CD4-positive, alpha-beta T cell (primary cell): ENCODE measurements around the gene CACHD1. TPM values are rescaled to one million over a fixed set of nuclear protein-coding genes. Genes with fewer than 3 reads are reported as not detected.

ENCODE experiments used
- ATAC-seq: fragments of 200-7000 bp; cut with Tn5 transposase; one replicate; pipeline ENCODE4 v1.10.0; 2022; ENCODE audit warnings: mild to moderate bottlenecking; ENCODE audit not compliant: poor library complexity
- CTCF ChIA-PET: fragments of 350-600 bp; sonication (Branson Sonifier 250); formaldehyde crosslinking; loops from one replicate; lab custom pipeline; 2021; ENCODE audit warnings: antibody characterized with exemption, inconsistent platforms; lab: Charles Lee
- POLR2A ChIA-PET: fragments of 350-600 bp; sonication (Branson Sonifier 250); formaldehyde crosslinking; loops from one replicate; lab custom pipeline; 2021; ENCODE audit warnings: antibody characterized with exemption, inconsistent platforms; lab: Charles Lee
- DNase-seq, 14 experiments: peaks; one replicate each; pipeline ENCODE4 v3.0.0-alpha.2; 2013 to 2020; ENCODE audit warnings: mixed read lengths in 2 of 14
- H3K27ac ChIP-seq, 2 donors: one replicate each; pipeline versions ENCODE4 v1.5.1 to v1.7.0; 2013; ENCODE audit warnings: low read length in 2 of 2, low read depth in 1 of 2, mild to moderate bottlenecking in 1 of 2
- H3K27me3 ChIP-seq, 2 experiments: 1 replicate in 1 of 2; 2 replicates in 1 of 2; pipeline versions ENCODE4 v1.6.1 to v1.7.0; 2013; ENCODE audit warnings: low read length in 2 of 2, control low read depth in 1 of 2, mild to moderate bottlenecking in 1 of 2, moderate library complexity in 1 of 2; ENCODE audit not compliant: insufficient read depth in 2 of 2, control insufficient read depth in 1 of 2
- H3K36me3 ChIP-seq: one replicate; pipeline ENCODE4 v1.6.1; 2013; ENCODE audit warnings: low read length, control low read depth; ENCODE audit not compliant: insufficient read depth
- H3K4me1 ChIP-seq: one replicate; pipeline ENCODE4 v1.6.1; 2013; ENCODE audit warnings: low read length, control low read depth; ENCODE audit not compliant: insufficient read depth
- H3K4me3 ChIP-seq: one replicate; pipeline ENCODE4 v1.5.1; 2013; ENCODE audit warnings: mild to moderate bottlenecking, low read length, moderate library complexity
- H3K9me3 ChIP-seq, 2 experiments: 1 replicate in 1 of 2; 2 replicates in 1 of 2; pipeline versions ENCODE4 v1.6.1 to v1.7.0; 2013; ENCODE audit warnings: low read length in 2 of 2, mild to moderate bottlenecking in 2 of 2, control low read depth in 1 of 2, moderate library complexity in 1 of 2; ENCODE audit not compliant: control insufficient read depth in 1 of 2, insufficient read depth in 1 of 2
- H3K27ac Mint-ChIP-seq: one replicate; pipeline ENCODE4 v1.8.0; 2020; ENCODE audit warnings: mixed read lengths
- H3K27me3 Mint-ChIP-seq: one replicate; pipeline ENCODE4 v1.8.0; 2021; ENCODE audit warnings: mixed read lengths
- H3K36me3 Mint-ChIP-seq: one replicate; pipeline ENCODE4 v1.8.0; 2021; ENCODE audit warnings: low read depth, mixed read lengths
- H3K4me1 Mint-ChIP-seq: one replicate; pipeline ENCODE4 v1.8.0; 2021; ENCODE audit warnings: low read depth, mixed read lengths
- H3K4me3 Mint-ChIP-seq: one replicate; pipeline ENCODE4 v1.8.0; 2020; ENCODE audit warnings: mild to moderate bottlenecking, mixed read lengths
- H3K9me3 Mint-ChIP-seq: one replicate; pipeline ENCODE4 v1.8.0; 2020; ENCODE audit warnings: mixed read lengths
- intact Hi-C, 2 experiments: fragments of 100-400 bp; cut with DNase I in 1 of 2; cut with micrococcal nuclease in 1 of 2; formaldehyde crosslinking; loops; one replicate each; pipeline versions ENCODE4 v1.15.1 to v1.9.0; 2023 to 2025; cut with DNase I, micrococcal nuclease
- total RNA-seq, 174 experiments: library from RNA in 2 of 174; stranded (reverse) in 2 of 174; gene quantifications; one replicate each; pipeline ENCODE4 v1.2.3 and lab custom pipeline; 2021 to 2026
- TF ChIP-seq, protein P1 (sequence below): fragments of 200-600 bp; IDR thresholded peaks from one replicate; pipeline ENCODE4 v1.8.0; 2022; ENCODE audit warnings: antibody characterized with exemption, mild to moderate bottlenecking

Gene CACHD1
- total RNA-seq, 2 experiments from 2014 or later, result 6.2 to 7.1 TPM

DNA sequence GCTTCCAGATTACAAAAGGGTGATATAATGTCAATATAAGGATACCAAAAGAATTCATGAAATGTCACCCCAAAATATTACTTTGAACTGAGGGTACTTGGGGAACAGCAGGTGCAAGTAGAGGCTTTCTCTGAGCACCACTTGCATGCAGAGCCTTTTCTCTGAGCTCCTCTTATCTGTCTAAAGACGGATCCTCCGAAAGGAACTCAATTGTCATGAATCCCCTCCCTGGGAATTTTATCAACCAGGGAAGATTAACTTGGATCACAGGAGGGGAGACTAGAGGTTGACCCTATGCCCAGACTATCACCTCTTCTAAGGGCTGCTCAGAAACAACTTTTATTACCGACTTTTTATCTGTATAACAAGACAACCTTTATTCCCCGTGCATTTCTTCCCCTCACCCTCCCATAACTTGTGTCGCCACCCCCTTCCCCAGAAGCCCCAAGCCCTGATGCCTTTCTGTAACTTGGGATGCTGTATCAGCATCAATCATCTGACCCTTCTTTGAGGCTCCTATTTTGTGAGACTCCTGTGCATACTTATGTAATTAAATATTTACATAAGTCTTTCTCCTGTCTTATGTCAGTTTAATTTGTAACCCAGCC lies 94.1 kb downstream of the CACHD1 start:
- peaks cover 5% of the 10 kb centered on the region for H3K9me3 Mint-ChIP-seq
- POLR2A ChIA-PET, result no interaction called here
- TF ChIP-seq, protein P1, sequence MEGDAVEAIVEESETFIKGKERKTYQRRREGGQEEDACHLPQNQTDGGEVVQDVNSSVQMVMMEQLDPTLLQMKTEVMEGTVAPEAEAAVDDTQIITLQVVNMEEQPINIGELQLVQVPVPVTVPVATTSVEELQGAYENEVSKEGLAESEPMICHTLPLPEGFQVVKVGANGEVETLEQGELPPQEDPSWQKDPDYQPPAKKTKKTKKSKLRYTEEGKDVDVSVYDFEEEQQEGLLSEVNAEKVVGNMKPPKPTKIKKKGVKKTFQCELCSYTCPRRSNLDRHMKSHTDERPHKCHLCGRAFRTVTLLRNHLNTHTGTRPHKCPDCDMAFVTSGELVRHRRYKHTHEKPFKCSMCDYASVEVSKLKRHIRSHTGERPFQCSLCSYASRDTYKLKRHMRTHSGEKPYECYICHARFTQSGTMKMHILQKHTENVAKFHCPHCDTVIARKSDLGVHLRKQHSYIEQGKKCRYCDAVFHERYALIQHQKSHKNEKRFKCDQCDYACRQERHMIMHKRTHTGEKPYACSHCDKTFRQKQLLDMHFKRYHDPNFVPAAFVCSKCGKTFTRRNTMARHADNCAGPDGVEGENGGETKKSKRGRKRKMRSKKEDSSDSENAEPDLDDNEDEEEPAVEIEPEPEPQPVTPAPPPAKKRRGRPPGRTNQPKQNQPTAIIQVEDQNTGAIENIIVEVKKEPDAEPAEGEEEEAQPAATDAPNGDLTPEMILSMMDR, result no peak
- H3K4me3 ChIP-seq, result no peak overlapping the region
- H3K27ac Mint-ChIP-seq, result no peak overlapping the region
- H3K36me3 ChIP-seq, result no peaks in the 10 kb centered on the region
- intact Hi-C loops, result no loop called here
- H3K27me3 ChIP-seq, result peaks cover 0 to 2% of the 10 kb centered on the region in 2 experiments
- H3K4me3 Mint-ChIP-seq, result no peak overlapping the region
- ATAC-seq, result no peak
- DNase-seq, result no peak
- no peaks in the 10 kb centered on the region for H3K4me1 ChIP-seq
- no peak overlapping the region for H3K27ac ChIP-seq
- peaks cover 16% of the 10 kb centered on the region for H3K36me3 Mint-ChIP-seq
- no peaks in the 10 kb centered on the region for H3K4me1 Mint-ChIP-seq
- CTCF ChIA-PET, result no interaction called here
- no peaks in the 10 kb centered on the region for H3K9me3 ChIP-seq
- H3K27me3 Mint-ChIP-seq, result no peaks in the 10 kb centered on the region

DNA sequence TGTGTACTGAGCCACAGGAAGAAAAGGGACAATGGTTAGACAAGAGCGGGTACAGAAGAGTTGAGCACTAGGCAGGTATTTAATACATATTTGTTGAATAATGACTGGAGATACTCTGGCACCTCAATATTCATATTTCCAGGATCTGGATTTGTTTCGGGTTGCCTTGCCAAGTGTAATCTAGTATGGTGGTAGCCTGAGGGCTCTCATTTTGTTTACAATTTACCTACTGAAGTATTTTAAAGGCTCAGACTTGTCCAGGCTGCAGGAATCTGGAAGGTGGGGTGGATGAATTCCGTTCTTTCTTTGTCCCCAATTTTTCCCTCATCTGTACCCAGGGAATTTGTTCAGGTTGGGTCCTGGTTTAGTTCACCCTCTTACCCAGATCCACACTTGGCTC lies 95.0 kb downstream of the CACHD1 start:
- H3K27ac ChIP-seq, result no peak overlapping the region
- intact Hi-C loops, result no loop called here
- no peaks in the 10 kb centered on the region for H3K36me3 ChIP-seq
- Mint-ChIP-seq H3K27me3 (no peaks in the 10 kb centered on the region), H3K9me3 (peaks cover 5% of the 10 kb centered on the region), H3K4me1 (no peaks in the 10 kb centered on the region), H3K36me3 (peaks cover 7% of the 10 kb centered on the region), H3K4me3 (no peak overlapping the region), H3K27ac (no peak overlapping the region)
- TF ChIP-seq, protein P1, result no peak
- DNase-seq, result no peak
- peaks cover 0 to 2% of the 10 kb centered on the region in 2 experiments for H3K27me3 ChIP-seq
- no peak overlapping the region for H3K4me3 ChIP-seq
- POLR2A ChIA-PET, result no interaction called here
- H3K4me1 ChIP-seq, result no peaks in the 10 kb centered on the region
- no peak for ATAC-seq
- CTCF ChIA-PET, result no interaction called here
- no peaks in the 10 kb centered on the region for H3K9me3 ChIP-seq

DNA sequence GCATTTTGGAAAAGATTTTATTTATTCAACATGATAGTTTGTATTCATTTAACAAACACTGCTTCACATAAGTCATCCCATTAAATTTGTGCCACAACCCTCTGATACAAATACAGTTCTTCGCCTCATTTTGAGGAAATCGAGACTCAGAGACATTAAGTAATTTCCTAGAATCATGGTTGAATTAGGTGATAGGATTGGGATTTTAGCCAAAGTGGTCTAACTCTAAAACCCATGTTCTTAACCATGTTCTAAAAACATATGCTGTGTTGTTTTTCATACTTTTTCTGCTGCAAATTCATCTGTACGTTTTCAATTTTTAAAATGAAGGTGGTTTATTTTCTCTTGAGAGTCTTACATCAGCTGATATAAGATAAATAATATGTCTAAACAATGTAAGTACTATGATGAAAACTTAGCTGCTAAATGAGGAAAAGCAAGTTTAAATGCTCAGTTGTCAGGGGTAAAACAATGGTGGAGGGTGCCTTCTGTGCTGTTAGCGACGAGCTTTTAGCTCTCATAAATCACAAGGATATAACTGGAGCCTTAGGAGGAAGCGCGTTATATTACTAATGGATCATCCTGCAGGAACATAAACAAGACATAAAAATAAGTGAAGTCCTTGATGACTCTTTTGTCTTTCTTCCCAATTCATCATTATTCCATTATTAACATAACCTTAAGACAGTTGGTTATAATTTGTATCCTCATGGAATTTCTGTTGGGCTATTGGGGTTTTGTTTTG lies 97.7 kb downstream of the CACHD1 start:
- ATAC-seq (no peak), DNase-seq (no peak)
- TF ChIP-seq, protein P1, result no peak
- intact Hi-C loops, result no loop called here
- no peak overlapping the region for H3K27ac ChIP-seq
- H3K27me3 Mint-ChIP-seq, result no peaks in the 10 kb centered on the region
- peaks cover 2% of the 10 kb centered on the region for H3K9me3 Mint-ChIP-seq
- peaks cover 0 to 2% of the 10 kb centered on the region in 2 experiments for H3K27me3 ChIP-seq
- H3K4me3 Mint-ChIP-seq, result no peak overlapping the region
- no peaks in the 10 kb centered on the region for H3K9me3 ChIP-seq
- no peak overlapping the region for H3K27ac Mint-ChIP-seq
- CTCF ChIA-PET, result interaction anchor here (0.7 to 1.3 kb wide), 2 partner anchors 14 to 18 kb away, joined by 3 to 5 read pairs; no protein-coding TSS in a partner anchor
- no peaks in the 10 kb centered on the region for H3K4me1 ChIP-seq
- no peaks in the 10 kb centered on the region for H3K36me3 Mint-ChIP-seq
- H3K4me1 Mint-ChIP-seq, result no peaks in the 10 kb centered on the region
- H3K36me3 ChIP-seq, result no peaks in the 10 kb centered on the region
- POLR2A ChIA-PET, result no interaction called here
- no peak overlapping the region for H3K4me3 ChIP-seq
